ENCODE results near the gene SCN7A. TPM values are rescaled to one million over a fixed set of nuclear protein-coding genes. Genes with fewer than 3 reads are reported as not detected.

Gene SCN7A
- total and polyA plus RNA-seq, 2 of the 4 experiments (the other 2 are of a cell fraction) = 0.39 to 0.90 TPM

DNA sequence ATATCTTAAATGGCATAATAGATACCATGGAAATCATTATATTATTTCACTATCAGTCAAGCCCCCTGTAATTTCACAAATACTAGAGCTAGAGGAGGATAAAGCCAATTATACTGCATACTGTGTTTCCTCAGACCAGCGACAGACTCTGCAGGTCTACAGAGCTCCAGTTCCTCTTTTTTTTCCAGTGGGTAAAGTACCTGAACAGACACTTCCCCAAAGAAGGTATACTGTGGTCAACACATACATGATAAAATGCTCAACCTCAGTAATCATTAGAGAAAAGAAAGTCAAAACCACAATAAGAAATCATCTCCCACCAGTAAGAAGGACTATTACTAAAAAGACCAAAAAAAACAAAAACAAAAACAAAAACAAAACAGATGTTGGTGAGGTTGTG lies 44.6 kb downstream of the SCN7A start:
- CTCF ChIA-PET = no interaction called here

More for the DNA sequence above, 44.6 kb downstream of the SCN7A start:
- POLR2A ChIA-PET (ENCODE audit: unreplicated experiment) = no interaction called here
- ATAC-seq (ENCODE audit: low read depth) = no peak
- H3K18ac ChIP-seq (ENCODE audit: low read depth, low read length) = no peak overlapping the region
- no peak overlapping the region for H2BK20ac ChIP-seq (ENCODE audit: low read depth, low read length)
- no CpG with 5 or more reads among the region's 1 CpG for WGBS, 2 experiments (ENCODE audit: extremely low coverage in 2 of 2, insufficient read length in 1 of 2)
- H3K9ac ChIP-seq (ENCODE audit: low read depth, low read length) = no peak overlapping the region
- H3K27me3 ChIP-seq (ENCODE audit: control insufficient read depth, insufficient read depth, low read length) = no peaks in the 10 kb centered on the region
- H4K5ac ChIP-seq (ENCODE audit: low read depth, low read length) = no peak overlapping the region
- BruUV-seq (replicated peaks) = no TSS peak
- no peak for DNase-seq
- H3K27ac ChIP-seq (ENCODE audit: insufficient read depth, low read length) = no peak overlapping the region
- TF ChIP-seq CHD1 (IDR thresholded peaks at IDR 0.05; ENCODE audit: low read depth, low read length) = no peak
- TF ChIP-seq, protein P1, sequence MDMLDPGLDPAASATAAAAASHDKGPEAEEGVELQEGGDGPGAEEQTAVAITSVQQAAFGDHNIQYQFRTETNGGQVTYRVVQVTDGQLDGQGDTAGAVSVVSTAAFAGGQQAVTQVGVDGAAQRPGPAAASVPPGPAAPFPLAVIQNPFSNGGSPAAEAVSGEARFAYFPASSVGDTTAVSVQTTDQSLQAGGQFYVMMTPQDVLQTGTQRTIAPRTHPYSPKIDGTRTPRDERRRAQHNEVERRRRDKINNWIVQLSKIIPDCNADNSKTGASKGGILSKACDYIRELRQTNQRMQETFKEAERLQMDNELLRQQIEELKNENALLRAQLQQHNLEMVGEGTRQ (IDR thresholded peaks at IDR 0.05; ENCODE audit: low read depth, low read length) = no peak
- TF ChIP-seq SMC3 (IDR thresholded peaks at IDR 0.05; ENCODE audit: low read depth, low read length) = no peak
- no peak for TF ChIP-seq MAFK (IDR thresholded peaks at IDR 0.05; ENCODE audit: low read depth, low read length)
- no peak for TF ChIP-seq NFE2L2 (IDR thresholded peaks at IDR 0.05; ENCODE audit: low read depth, low read length)
- no peak for TF ChIP-seq RCOR1 (IDR thresholded peaks at IDR 0.05; ENCODE audit: insufficient replicate concordance, low read length)
- no peak for TF ChIP-seq BHLHE40 (IDR thresholded peaks at IDR 0.05; ENCODE audit: low read depth, low read length)
- no peak for TF ChIP-seq FOS (IDR thresholded peaks at IDR 0.05; ENCODE audit: low read depth, low read length)
- TF ChIP-seq MAZ (IDR thresholded peaks at IDR 0.05; ENCODE audit: borderline replicate concordance, low read depth, low read length) = no peak
- no peak for TF ChIP-seq MXI1 (IDR thresholded peaks at IDR 0.05; ENCODE audit: borderline replicate concordance, low read depth, low read length)
- TF ChIP-seq, protein P2, sequence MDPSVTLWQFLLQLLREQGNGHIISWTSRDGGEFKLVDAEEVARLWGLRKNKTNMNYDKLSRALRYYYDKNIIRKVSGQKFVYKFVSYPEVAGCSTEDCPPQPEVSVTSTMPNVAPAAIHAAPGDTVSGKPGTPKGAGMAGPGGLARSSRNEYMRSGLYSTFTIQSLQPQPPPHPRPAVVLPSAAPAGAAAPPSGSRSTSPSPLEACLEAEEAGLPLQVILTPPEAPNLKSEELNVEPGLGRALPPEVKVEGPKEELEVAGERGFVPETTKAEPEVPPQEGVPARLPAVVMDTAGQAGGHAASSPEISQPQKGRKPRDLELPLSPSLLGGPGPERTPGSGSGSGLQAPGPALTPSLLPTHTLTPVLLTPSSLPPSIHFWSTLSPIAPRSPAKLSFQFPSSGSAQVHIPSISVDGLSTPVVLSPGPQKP (IDR thresholded peaks at IDR 0.05; ENCODE audit: borderline replicate concordance, low read depth, low read length) = no peak
- TF ChIP-seq, protein P3, sequence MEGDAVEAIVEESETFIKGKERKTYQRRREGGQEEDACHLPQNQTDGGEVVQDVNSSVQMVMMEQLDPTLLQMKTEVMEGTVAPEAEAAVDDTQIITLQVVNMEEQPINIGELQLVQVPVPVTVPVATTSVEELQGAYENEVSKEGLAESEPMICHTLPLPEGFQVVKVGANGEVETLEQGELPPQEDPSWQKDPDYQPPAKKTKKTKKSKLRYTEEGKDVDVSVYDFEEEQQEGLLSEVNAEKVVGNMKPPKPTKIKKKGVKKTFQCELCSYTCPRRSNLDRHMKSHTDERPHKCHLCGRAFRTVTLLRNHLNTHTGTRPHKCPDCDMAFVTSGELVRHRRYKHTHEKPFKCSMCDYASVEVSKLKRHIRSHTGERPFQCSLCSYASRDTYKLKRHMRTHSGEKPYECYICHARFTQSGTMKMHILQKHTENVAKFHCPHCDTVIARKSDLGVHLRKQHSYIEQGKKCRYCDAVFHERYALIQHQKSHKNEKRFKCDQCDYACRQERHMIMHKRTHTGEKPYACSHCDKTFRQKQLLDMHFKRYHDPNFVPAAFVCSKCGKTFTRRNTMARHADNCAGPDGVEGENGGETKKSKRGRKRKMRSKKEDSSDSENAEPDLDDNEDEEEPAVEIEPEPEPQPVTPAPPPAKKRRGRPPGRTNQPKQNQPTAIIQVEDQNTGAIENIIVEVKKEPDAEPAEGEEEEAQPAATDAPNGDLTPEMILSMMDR (conservative IDR thresholded peaks at IDR 0.05; ENCODE audit: low read depth, low read length) = no peak
- no peak for TF ChIP-seq RFX5 (IDR thresholded peaks at IDR 0.05; ENCODE audit: low read depth, low read length)
- dilution Hi-C loops (cut with HindIII; ENCODE audit: low sequenced_read_pairs, unreplicated experiment) = no loop called here
- H2AFZ ChIP-seq (replicated peaks; ENCODE audit: low read length, poor library complexity) = no peak overlapping the region
- H4K20me1 ChIP-seq (ENCODE audit: insufficient read depth, low read length) = no peaks in the 10 kb centered on the region
- H3K79me1 ChIP-seq (ENCODE audit: low read depth in 1 of 2, low read length in 2 of 2) = no peaks in the 10 kb centered on the region
- H3K36me3 ChIP-seq (ENCODE audit: control insufficient read depth, insufficient read depth, low read length) = peaks cover 1% of the 10 kb centered on the region; the same call in 1 of the 2 replicates
- no peaks in the 10 kb centered on the region for H3K9me1 ChIP-seq (ENCODE audit: insufficient read depth, low read length)
- no peak overlapping the region for H2BK120ac ChIP-seq (ENCODE audit: low read depth, low read length)
- no peak overlapping the region for H4K91ac ChIP-seq (ENCODE audit: insufficient read depth, low read depth, low read length)
- in situ Hi-C loops (cut with MboI; ENCODE audit: low sequenced_read_pairs) = no loop called here
- H3K9me3 ChIP-seq (ENCODE audit: control insufficient read depth, insufficient read depth, low read length) = no peaks in the 10 kb centered on the region
- H3K14ac ChIP-seq (replicated peaks; ENCODE audit: low read depth, low read length) = no peak overlapping the region
- intact Hi-C loops (cut with micrococcal nuclease) = no loop called here
- no peaks in the 10 kb centered on the region for H3K4me1 ChIP-seq (ENCODE audit: control insufficient read depth, insufficient read depth, low read length)
- H3K4me2 ChIP-seq (ENCODE audit: low read depth, low read length) = no peak overlapping the region
- H3K4me3 ChIP-seq (ENCODE audit: insufficient read depth, low read depth, low read length) = no peak overlapping the region
- H2AK9ac ChIP-seq (replicated peaks; ENCODE audit: low read depth, low read length, poor library complexity) = no peak overlapping the region
- H2BK15ac ChIP-seq (ENCODE audit: low read depth, low read length) = no peak overlapping the region
- H2BK5ac ChIP-seq (ENCODE audit: low read depth, low read length, poor library complexity, severe bottlenecking) = no peak overlapping the region
- no peak overlapping the region for H3K56ac ChIP-seq (ENCODE audit: extremely low read depth, insufficient read depth, low read length)
- no peak overlapping the region for H3K23ac ChIP-seq (ENCODE audit: low read depth, low read length)
- no peak overlapping the region for H3K4ac ChIP-seq (ENCODE audit: low read depth, low read length)
- H2AK5ac ChIP-seq (ENCODE audit: low read depth, low read length) = no peak overlapping the region
- H4K8ac ChIP-seq (ENCODE audit: low read depth in 2 of 2, low read length in 2 of 2) = no peak overlapping the region
